ENCODE data around the gene ANKMY1. TPM values are rescaled to one million over a fixed set of nuclear protein-coding genes. Genes with fewer than 3 reads are reported as not detected.
A peak's percentile ranks its signal among the peaks of the same experiment; 100 is the strongest.

ANKMY1 gene
- total RNA-seq (2021; fragmentation: NEBNext Ultra II Directional; extraction: Animal tissue kit (Norgen Biotek cat#: 25700)) (4.5 and 5.4 TPM in 2 replicates), polyA plus RNA-seq (2011; rRNA removed) (4.8 and 6.4 TPM in 2 replicates), polyA minus RNA-seq (2011; rRNA and poly(A)+ RNA removed) (8.1 and 10.0 TPM in 2 replicates)
- polyA plus RNA-seq (2011; cell fraction: cytosol; rRNA removed): 5.1 TPM
- 10.3 TPM for polyA plus RNA-seq (2011; cell fraction: nucleus; rRNA removed)
- 3.3 to 4.5 TPM (median 4.0 TPM) in 4 replicates for polyA plus RNA-seq (2012, experiment 1 of 2)
- 4.1 TPM for polyA plus RNA-seq (2012, experiment 2 of 2)
- polyA plus RNA-seq (2013, experiment 1 of 2): 1.4 TPM
- 2.1 TPM for polyA plus RNA-seq (2013, experiment 2 of 2)
- 3.9 TPM for polyA minus RNA-seq (2011; cell fraction: cytosol; rRNA and poly(A)+ RNA removed)
- polyA minus RNA-seq (2011; cell fraction: nucleus; rRNA and poly(A)+ RNA removed): 15.7 TPM
- long read RNA-seq, experiment 1: 0 reads
- long read RNA-seq, experiment 2, partial matches to known transcripts: 1 of 1 reads
- long read RNA-seq, experiment 2, other reads (novel, unspliced or antisense): 0 of 1 reads

- H3K9ac ChIP-seq (replicated peaks in 1 of 4; ENCODE audit: extremely low read depth in 1 of 4, low read depth in 3 of 4, low read length in 3 of 4): no peak within 1 kb of the TSS; a peak in 3 of 7 replicates
- no peak within 1 kb of the TSS for H4K5ac ChIP-seq (ENCODE audit: insufficient read length, low read depth, low read length)
- FAIRE-seq: no peak
- H4K8ac ChIP-seq (ENCODE audit: extremely low read depth, insufficient read depth, low read length): peak within 1 kb of the TSS; percentile 91
- no peak within 1 kb of the TSS for H2BK5ac ChIP-seq (ENCODE audit: low read depth, low read length)
- 0 out of 2 replicates have a peak, but pooled peaks cover 2% of the 10 kb centered on the region for H3K79me1 ChIP-seq (ENCODE audit: low read depth, low read length)
- H3K14ac ChIP-seq (ENCODE audit: insufficient read length): no peak within 1 kb of the TSS
- peak within 1 kb of the TSS; percentile 41 for H4K91ac ChIP-seq (replicated peaks; ENCODE audit: insufficient read length, low read length)
- peak within 1 kb of the TSS; percentile 60 to 77 for H3K4me2 ChIP-seq (ENCODE audit: insufficient read depth in 1 of 2, low read depth in 2 of 2, low read length in 2 of 2)
- ChIA-PET POLR2A (ENCODE audit: partially characterized antibody) (interaction anchor here (0.9 kb wide), 1 partner anchor 9 kb away, joined by 4 read pairs; no protein-coding TSS in a partner anchor), CTCF (ENCODE audit: partially characterized antibody) (interaction anchor here (1.0 to 2.4 kb wide), 3 partner anchors 8 to 108 kb away, joined by 5 to 11 read pairs (median 8); partner anchors contain the start of gene CAPN10)
- no peak within 1 kb of the TSS for H3K56ac ChIP-seq (replicated peaks; ENCODE audit: insufficient read length, low read depth, low read length)
- no peak within 1 kb of the TSS for H2BK120ac ChIP-seq (replicated peaks; ENCODE audit: low read depth, low read length)
- TF ChIP-seq SP4 (IDR thresholded peaks at IDR 0.05; ENCODE audit: low read length) (0 out of 2 replicates have a peak, but pooled peaks have one; percentile 32), CTBP2 (IDR thresholded peaks at IDR 0.05; ENCODE audit: borderline replicate concordance, insufficient read depth, insufficient read length, low read length) (no peak), POLR2AphosphoS5 (IDR thresholded peaks at IDR 0.05; ENCODE audit: low read depth, low read length) (0 out of 2 replicates have a peak, but pooled peaks have one; percentile 17), CHD2 (IDR thresholded peaks at IDR 0.05; ENCODE audit: low read length) (peak; percentile 69; the same call in 1 of the 2 replicates), SIN3A (conservative IDR thresholded peaks at IDR 0.05 in 1 of 2, IDR thresholded peaks at IDR 0.05 in 1 of 2; ENCODE audit: low read depth in 1 of 2, low read length in 2 of 2) (peak in 1 of 2 experiments; percentile 92; a peak in 2 of 4 replicates), SP1 (IDR thresholded peaks at IDR 0.05; ENCODE audit: low read depth, low read length) (peak; percentile 66; the same call in 1 of the 2 replicates), KDM4A (IDR thresholded peaks at IDR 0.05; ENCODE audit: low read depth, low read length, severe bottlenecking) (peak; percentile 6), BACH1 (IDR thresholded peaks at IDR 0.05; ENCODE audit: low read length) (no peak)
- H3K27ac ChIP-seq (ENCODE audit: low read depth, low read length): no peak within 1 kb of the TSS
- H2BK12ac ChIP-seq (ENCODE audit: low read depth, low read length): peak within 1 kb of the TSS; percentile 39; the same call in 1 of the 2 replicates
- H3K9me3 ChIP-seq (ENCODE audit: insufficient read depth in 2 of 2, low read depth in 1 of 2, low read length in 1 of 2): no peaks in the 10 kb centered on the region
- no peaks in the 10 kb centered on the region; a peak in 1 of 8 replicates for H3K36me3 ChIP-seq (ENCODE audit: control insufficient read depth in 2 of 4, insufficient read depth in 4 of 4, low read length in 3 of 4)
- no peak within 1 kb of the TSS for H2BK20ac ChIP-seq (ENCODE audit: low read length)
- peak within 1 kb of the TSS; percentile 3 to 55 (median 11); a peak in 3 of 8 replicates for H3K4me3 ChIP-seq (ENCODE audit: extremely low read depth in 1 of 4, insufficient read depth in 2 of 4, low read depth in 3 of 4, low read length in 4 of 4)
- peaks cover 4% of the 10 kb centered on the region; the same call in 1 of the 2 replicates for H3K23me2 ChIP-seq (ENCODE audit: low read depth, low read length)
- peaks cover 0 to 4% of the 10 kb centered on the region in 2 experiments for H4K20me1 ChIP-seq (replicated peaks in 1 of 2; ENCODE audit: control insufficient read depth in 1 of 2, insufficient read depth in 2 of 2, low read length in 2 of 2)
- peak in 1 of 2 experiments; percentile 93 for DNase-seq (ENCODE audit: low read depth in 1 of 2, low spot score in 2 of 2)
- WGBS, 2 experiments (ENCODE audit: extremely low coverage in 1 of 2, insufficient coverage in 1 of 2, insufficient read length in 1 of 2, insufficient replicate concordance in 2 of 2, low coverage in 1 of 2, low lambda C conversion rate in 2 of 2, missing lambda C conversion rate in 1 of 2): 0% methylated on average over 12 of the region's 47 CpGs; no CpG with 5 or more reads in 1 of the 2 experiments
- no peak within 1 kb of the TSS for H3K23ac ChIP-seq (ENCODE audit: insufficient read length)
- H3K4me1 ChIP-seq (replicated peaks in 1 of 4; ENCODE audit: control insufficient read depth in 3 of 4, insufficient read depth in 4 of 4, low read length in 3 of 4): peaks cover 0 to 16% (median 10%) of the 10 kb centered on the region in 4 experiments; a peak in 5 of 7 replicates
- no peak within 1 kb of the TSS for H3K4ac ChIP-seq (replicated peaks; ENCODE audit: insufficient read length, low read depth, low read length)
- H2AFZ ChIP-seq (ENCODE audit: low read length): no peak within 1 kb of the TSS
- no peaks in the 10 kb centered on the region for H3K79me2 ChIP-seq (ENCODE audit: control insufficient read depth in 1 of 2, insufficient read depth in 2 of 2, low read length in 2 of 2)
- H2BK15ac ChIP-seq (ENCODE audit: low read length): no peak within 1 kb of the TSS
- H3K18ac ChIP-seq (ENCODE audit: extremely low read depth, low read length): no peak within 1 kb of the TSS; the same call in 1 of the 2 replicates
- H2AK5ac ChIP-seq (ENCODE audit: low read depth, low read length): peak within 1 kb of the TSS; percentile 6; the same call in 1 of the 2 replicates
- peaks cover 3 to 33% (median 22%) of the 10 kb centered on the region in 4 experiments for H3K27me3 ChIP-seq (replicated peaks in 1 of 4; ENCODE audit: control insufficient read depth in 3 of 4, extremely low read depth in 1 of 4, insufficient read depth in 3 of 4, low read length in 3 of 4)
These were observed at the start of gene ANKMY1 for GRCh38 chr2:240557808-240558207. TSS of gene ANKMY1 (minus strand) at chr2:240557988. CDS start at chr2:240557335, 653 bp downstream.
